Fibroblast of lung (primary cell): ENCODE results near the gene COL18A1.

Experiments used
- EZH2 ChIP-seq: IDR thresholded peaks from 2 replicates; pipeline ENCODE4 v1.5.1; 2012; ENCODE audit warnings: low read length, control low read depth, mild to moderate bottlenecking; ENCODE audit errors: missing control alignments
- TF ChIP-seq, protein P1 (sequence below), 2 donors: IDR thresholded peaks in 1 of 2; conservative IDR thresholded peaks in 1 of 2; 1 replicate in 1 of 2; 2 replicates in 1 of 2; pipeline ENCODE4 v1.5.1; 2011 to 2012; ENCODE audit warnings: low read length in 2 of 2, control low read depth in 1 of 2, inconsistent platforms in 1 of 2, low read depth in 1 of 2, mild to moderate bottlenecking in 1 of 2

DNA sequence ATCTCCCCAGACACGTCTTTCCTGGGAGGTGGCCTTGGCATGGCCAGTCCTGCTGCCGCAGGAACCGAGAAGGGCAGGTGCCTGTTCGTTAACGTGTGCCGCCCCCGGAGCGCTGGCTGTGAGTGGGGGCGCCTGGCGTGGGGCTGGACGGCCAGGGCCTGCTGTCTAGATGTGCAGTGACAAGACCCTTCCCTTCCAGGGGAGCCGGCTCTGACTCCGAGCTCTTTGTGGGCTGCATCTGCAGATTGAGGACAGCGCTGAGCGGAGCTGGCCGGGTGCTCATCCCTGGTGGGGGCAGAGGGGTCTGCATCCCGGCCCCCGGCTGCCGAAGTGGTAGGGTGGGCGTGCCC, 13.0 kb downstream of the COL18A1 start:
- TF ChIP-seq EZH2, result no peak
- TF ChIP-seq, protein P1, sequence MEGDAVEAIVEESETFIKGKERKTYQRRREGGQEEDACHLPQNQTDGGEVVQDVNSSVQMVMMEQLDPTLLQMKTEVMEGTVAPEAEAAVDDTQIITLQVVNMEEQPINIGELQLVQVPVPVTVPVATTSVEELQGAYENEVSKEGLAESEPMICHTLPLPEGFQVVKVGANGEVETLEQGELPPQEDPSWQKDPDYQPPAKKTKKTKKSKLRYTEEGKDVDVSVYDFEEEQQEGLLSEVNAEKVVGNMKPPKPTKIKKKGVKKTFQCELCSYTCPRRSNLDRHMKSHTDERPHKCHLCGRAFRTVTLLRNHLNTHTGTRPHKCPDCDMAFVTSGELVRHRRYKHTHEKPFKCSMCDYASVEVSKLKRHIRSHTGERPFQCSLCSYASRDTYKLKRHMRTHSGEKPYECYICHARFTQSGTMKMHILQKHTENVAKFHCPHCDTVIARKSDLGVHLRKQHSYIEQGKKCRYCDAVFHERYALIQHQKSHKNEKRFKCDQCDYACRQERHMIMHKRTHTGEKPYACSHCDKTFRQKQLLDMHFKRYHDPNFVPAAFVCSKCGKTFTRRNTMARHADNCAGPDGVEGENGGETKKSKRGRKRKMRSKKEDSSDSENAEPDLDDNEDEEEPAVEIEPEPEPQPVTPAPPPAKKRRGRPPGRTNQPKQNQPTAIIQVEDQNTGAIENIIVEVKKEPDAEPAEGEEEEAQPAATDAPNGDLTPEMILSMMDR (conservative IDR thresholded peaks at IDR 0.05 in 1 of 2, IDR thresholded peaks at IDR 0.05 in 1 of 2; ENCODE audit: low read depth in 1 of 2, low read length in 2 of 2), result no peak
